NCI-H187 (cell line): ENCODE measurements around the gene KAZN.

Source experiments
- DNase-seq, 2 experiments: peaks; one replicate each; lab custom pipeline; 2025; lab: John Stamatoyannopoulos, UW

The KAZN gene

GRCh38 chr1:14887044-14887566, 288.6 kb downstream of the KAZN start:
- DNase-seq, result no peak

GRCh38 chr1:14887764-14888350, 289.4 kb downstream of the KAZN start:
- DNase-seq, result no peak

- no peak for DNase-seq
These were observed 289.9 kb downstream of the KAZN start for GRCh38 chr1:14888374-14888773.

- DNase-seq, result no peak
These were observed 291.4 kb downstream of the KAZN start for GRCh38 chr1:14889825-14890440.

GRCh38 chr1:14891991-14892390, 293.5 kb downstream of the KAZN start:
- DNase-seq, result no peak

- DNase-seq, result no peak
These were observed 296.5 kb downstream of the KAZN start for GRCh38 chr1:14894811-14895560.

GRCh38 chr1:14895727-14896126, 297.2 kb downstream of the KAZN start:
- DNase-seq, result no peak

- DNase-seq, result no peak
These were observed 298.0 kb downstream of the KAZN start for GRCh38 chr1:14896381-14897079.

- DNase-seq, result no peak
These were observed 298.6 kb downstream of the KAZN start for GRCh38 chr1:14897080-14897449.

- DNase-seq, result no peak
These were observed 299.1 kb downstream of the KAZN start for GRCh38 chr1:14897547-14897946.

- no peak for DNase-seq
These were observed 299.6 kb downstream of the KAZN start for GRCh38 chr1:14897997-14898645.

GRCh38 chr1:14899686-14900085, 301.2 kb downstream of the KAZN start:
- DNase-seq, result no peak

GRCh38 chr1:14901371-14901954, 303.0 kb downstream of the KAZN start:
- no peak for DNase-seq

- DNase-seq, result no peak
These were observed 305.4 kb downstream of the KAZN start for GRCh38 chr1:14903922-14904321.

- no peak for DNase-seq
These were observed 308.2 kb downstream of the KAZN start for GRCh38 chr1:14906665-14907064.

- DNase-seq, result no peak
These were observed 308.9 kb downstream of the KAZN start for GRCh38 chr1:14907416-14907815.

- no peak for DNase-seq
These were observed 310.8 kb downstream of the KAZN start for GRCh38 chr1:14909273-14909672.

GRCh38 chr1:14909920-14910460, 311.5 kb downstream of the KAZN start:
- no peak for DNase-seq

- no peak for DNase-seq
These were observed 312.7 kb downstream of the KAZN start for GRCh38 chr1:14910984-14911721.

GRCh38 chr1:14912839-14913481, 314.5 kb downstream of the KAZN start:
- no peak for DNase-seq
